Colonic mucosa (tissue), 4 donors: ENCODE results near the gene RNF17. TPM values are rescaled to one million over a fixed set of nuclear protein-coding genes. Genes with fewer than 3 reads are reported as not detected.

Source experiments
- DNase-seq: peaks from one replicate; pipeline ENCODE4 v3.0.0-alpha.2; 2020
- H3K27ac ChIP-seq: fragments of 200-600 bp; one replicate; pipeline ENCODE4 v1.8.0; 2021
- H3K27me3 ChIP-seq: fragments of 200-600 bp; one replicate; pipeline ENCODE4 v1.8.0; 2021
- H3K36me3 ChIP-seq: fragments of 200-600 bp; one replicate; pipeline ENCODE4 v1.8.0; 2021
- H3K4me1 ChIP-seq: fragments of 200-600 bp; one replicate; pipeline ENCODE4 v1.8.0; 2021; ENCODE audit warnings: mild to moderate bottlenecking
- H3K4me3 ChIP-seq: fragments of 200-600 bp; one replicate; pipeline ENCODE4 v1.8.0; 2021
- H3K9ac ChIP-seq, 2 donors: one replicate each; pipeline ENCODE4 v1.7.0; 2013; ENCODE audit warnings: control low read depth in 2 of 2, low read depth in 2 of 2, low read length in 2 of 2
- H3K9me3 ChIP-seq: fragments of 200-600 bp; one replicate; pipeline ENCODE4 v1.8.0; 2021
- intact Hi-C: fragments of 100-400 bp; cut with DNase I; formaldehyde crosslinking; loops from one replicate; pipeline ENCODE4 v1.14.1; 2022
- total RNA-seq, 2 donors: library from RNA; stranded (reverse); fragmentation: NEBNext Ultra II Directional in 1 of 2; extraction: Animal tissue kit (Norgen Biotek cat#: 25700) in 1 of 2; gene quantifications; one replicate each; pipeline ENCODE4 v1.2.1, GENCODE V29; 2021
- TF ChIP-seq, protein P1 (sequence below): fragments of 200-600 bp; IDR thresholded peaks from one replicate; pipeline ENCODE4 v1.8.0; 2022; ENCODE audit warnings: antibody characterized with exemption, mild to moderate bottlenecking
- donor health status: healthy.
- donor health status: DM: no; HTN: no; CAD: no.
- donor health status: DM: no; HTN: no; CAD: no.

RNF17 gene
- total RNA-seq, 2 donors from 2014 or later: not detected

DNA sequence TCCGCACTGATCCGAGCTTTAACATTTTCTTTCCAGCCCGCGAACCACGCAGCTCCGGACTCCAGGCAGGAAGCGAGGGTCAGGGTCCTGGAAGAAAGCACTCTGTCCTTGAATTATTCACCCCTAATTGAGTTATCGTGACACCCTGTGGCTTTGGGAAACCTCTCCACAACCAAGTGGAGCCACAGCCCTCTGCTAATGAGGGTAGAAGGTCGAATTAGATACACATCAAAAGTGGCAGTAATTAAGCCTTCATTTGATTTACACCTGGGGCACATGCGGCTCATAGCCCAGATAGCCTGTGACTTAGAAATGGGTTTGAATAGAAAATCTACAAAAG lies 15.9 kb upstream of the RNF17 start:
- Histone ChIP-seq H3K4me3 (peak overlapping the region; percentile 23), H3K9ac (no peak overlapping the region), H3K27ac (no peak overlapping the region), H3K36me3 (no peaks in the 10 kb centered on the region), H3K9me3 (no peaks in the 10 kb centered on the region), H3K27me3 (peaks cover 32% of the 10 kb centered on the region), H3K4me1 (no peaks in the 10 kb centered on the region)
- intact Hi-C loops: no loop called here
- no peak for DNase-seq
- TF ChIP-seq, protein P1, sequence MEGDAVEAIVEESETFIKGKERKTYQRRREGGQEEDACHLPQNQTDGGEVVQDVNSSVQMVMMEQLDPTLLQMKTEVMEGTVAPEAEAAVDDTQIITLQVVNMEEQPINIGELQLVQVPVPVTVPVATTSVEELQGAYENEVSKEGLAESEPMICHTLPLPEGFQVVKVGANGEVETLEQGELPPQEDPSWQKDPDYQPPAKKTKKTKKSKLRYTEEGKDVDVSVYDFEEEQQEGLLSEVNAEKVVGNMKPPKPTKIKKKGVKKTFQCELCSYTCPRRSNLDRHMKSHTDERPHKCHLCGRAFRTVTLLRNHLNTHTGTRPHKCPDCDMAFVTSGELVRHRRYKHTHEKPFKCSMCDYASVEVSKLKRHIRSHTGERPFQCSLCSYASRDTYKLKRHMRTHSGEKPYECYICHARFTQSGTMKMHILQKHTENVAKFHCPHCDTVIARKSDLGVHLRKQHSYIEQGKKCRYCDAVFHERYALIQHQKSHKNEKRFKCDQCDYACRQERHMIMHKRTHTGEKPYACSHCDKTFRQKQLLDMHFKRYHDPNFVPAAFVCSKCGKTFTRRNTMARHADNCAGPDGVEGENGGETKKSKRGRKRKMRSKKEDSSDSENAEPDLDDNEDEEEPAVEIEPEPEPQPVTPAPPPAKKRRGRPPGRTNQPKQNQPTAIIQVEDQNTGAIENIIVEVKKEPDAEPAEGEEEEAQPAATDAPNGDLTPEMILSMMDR: no peak

DNA sequence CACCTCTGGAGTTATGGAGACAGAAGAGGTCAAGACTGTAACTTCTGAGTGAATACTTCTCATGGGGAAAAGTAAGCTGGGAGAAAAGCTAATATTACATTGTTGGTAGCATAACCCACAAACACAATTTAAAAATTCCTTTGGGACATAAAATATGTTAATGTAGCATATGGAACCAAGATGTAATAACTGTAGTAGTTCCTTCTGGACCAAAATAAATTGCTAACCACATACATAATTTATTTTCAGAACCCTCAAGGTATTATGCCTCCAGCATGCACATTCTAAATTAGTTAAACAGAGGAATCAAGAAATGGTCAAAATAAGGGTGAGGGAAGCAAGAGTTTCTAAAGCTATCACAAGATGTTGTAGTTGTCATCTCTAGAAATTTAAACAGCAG lies 4.8 kb upstream of the RNF17 start:
- Histone ChIP-seq H3K9ac (no peak overlapping the region), H3K4me3 (no peak overlapping the region), H3K36me3 (no peaks in the 10 kb centered on the region), H3K27ac (no peak overlapping the region), H3K4me1 (no peaks in the 10 kb centered on the region), H3K27me3 (no peaks in the 10 kb centered on the region), H3K9me3 (no peaks in the 10 kb centered on the region)
- DNase-seq: no peak
- intact Hi-C loops: no loop called here
- TF ChIP-seq, protein P1: no peak

DNA sequence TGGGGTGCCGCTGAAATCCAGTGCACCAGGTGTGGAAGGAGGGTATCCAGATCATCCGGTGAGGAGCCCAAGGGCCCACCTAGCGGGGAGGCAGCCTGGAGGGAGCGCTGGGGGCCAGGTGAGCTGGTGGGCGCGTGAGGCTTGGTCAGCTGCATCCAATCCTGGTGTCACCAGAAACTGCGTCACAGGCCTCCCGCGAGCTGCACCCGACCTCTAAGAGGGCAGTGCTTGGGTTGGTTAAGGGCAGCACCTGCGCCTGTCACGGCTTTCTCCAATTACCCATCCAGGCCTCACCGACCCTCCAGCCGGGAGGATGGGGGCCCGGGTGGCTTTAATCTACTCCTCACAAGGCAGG lies 284 bp downstream of the RNF17 start:
- Histone ChIP-seq H3K27ac (no peak overlapping the region), H3K4me3 (no peak overlapping the region), H3K9ac (no peak overlapping the region), H3K4me1 (no peaks in the 10 kb centered on the region), H3K27me3 (no peaks in the 10 kb centered on the region), H3K9me3 (no peaks in the 10 kb centered on the region), H3K36me3 (no peaks in the 10 kb centered on the region)
- TF ChIP-seq, protein P1: no peak
- no peak for DNase-seq
- intact Hi-C loops: no loop called here

DNA sequence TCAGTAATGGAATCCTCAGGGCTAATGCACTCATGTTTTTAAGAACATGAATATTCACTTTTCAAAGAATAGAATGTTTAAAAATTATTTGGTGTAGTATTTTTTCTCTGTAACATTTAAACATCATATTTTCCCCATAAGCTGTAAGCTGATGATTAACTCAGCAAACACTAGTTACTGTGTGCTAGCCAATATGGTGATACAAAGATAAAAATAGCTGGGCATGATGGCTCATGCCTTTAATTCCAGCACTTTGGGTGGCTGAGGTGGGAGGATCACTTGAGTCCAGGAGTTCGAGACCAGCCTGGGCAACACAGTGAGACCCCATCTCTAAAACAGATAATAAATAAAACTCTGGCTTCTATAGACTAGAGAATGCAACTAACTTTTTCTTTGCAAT lies 13.2 kb downstream of the RNF17 start:
- Histone ChIP-seq H3K27me3 (no peaks in the 10 kb centered on the region), H3K9ac (no peak overlapping the region), H3K4me1 (no peaks in the 10 kb centered on the region), H3K36me3 (no peaks in the 10 kb centered on the region), H3K27ac (no peak overlapping the region), H3K4me3 (no peak overlapping the region), H3K9me3 (no peaks in the 10 kb centered on the region)
- DNase-seq: no peak
- intact Hi-C loops: no loop called here
- TF ChIP-seq, protein P1: no peak

DNA sequence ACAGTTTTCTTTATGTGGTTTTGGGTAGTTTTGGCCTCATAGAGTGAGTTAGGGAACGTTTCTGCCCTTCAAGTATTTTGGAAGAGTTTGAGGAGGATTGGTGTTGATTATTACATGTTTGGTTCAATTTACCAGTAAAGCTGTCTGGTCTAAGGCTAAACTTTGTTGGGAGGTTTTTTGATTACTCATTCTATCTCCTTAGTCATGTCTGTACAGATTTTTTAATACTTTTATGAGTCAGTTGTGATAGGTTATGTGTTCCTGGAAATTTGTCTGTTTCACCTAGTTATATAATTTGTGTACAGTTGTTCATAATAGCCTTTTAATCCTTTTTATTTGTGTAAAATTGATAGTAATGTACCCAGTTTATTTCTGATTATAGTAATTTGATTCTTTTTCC lies 20.4 kb downstream of the RNF17 start:
- no peaks in the 10 kb centered on the region for H3K36me3 ChIP-seq
- TF ChIP-seq, protein P1: no peak
- no peaks in the 10 kb centered on the region for H3K9me3 ChIP-seq
- DNase-seq: no peak
- H3K9ac ChIP-seq: no peak overlapping the region
- intact Hi-C loops: no loop called here
- no peak overlapping the region for H3K4me3 ChIP-seq
- no peaks in the 10 kb centered on the region for H3K27me3 ChIP-seq
- H3K27ac ChIP-seq: no peak overlapping the region
- H3K4me1 ChIP-seq: no peaks in the 10 kb centered on the region

DNA sequence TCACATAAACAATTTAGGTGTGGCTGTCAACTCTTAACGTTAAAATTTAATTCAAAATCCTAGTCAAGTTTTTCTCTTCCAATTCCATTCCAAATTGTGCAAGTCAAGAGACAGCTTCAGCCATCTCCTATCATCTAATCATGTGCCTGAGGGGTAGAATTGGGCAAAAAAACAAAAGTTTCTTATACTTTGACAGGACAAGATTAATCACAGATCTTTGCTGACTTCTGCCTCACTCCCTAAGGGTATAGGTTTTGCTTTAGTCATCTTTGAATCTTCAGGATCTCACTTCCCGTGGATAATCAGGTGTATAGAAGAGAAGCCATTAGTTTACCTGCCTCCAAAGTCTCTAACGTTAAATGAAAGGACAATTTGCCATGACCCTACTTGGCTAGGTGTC lies 24.6 kb downstream of the RNF17 start:
- Histone ChIP-seq H3K36me3 (no peaks in the 10 kb centered on the region), H3K9ac (no peak overlapping the region), H3K27me3 (no peaks in the 10 kb centered on the region), H3K27ac (no peak overlapping the region), H3K9me3 (no peaks in the 10 kb centered on the region), H3K4me3 (no peak overlapping the region), H3K4me1 (no peaks in the 10 kb centered on the region)
- TF ChIP-seq, protein P1: no peak
- no peak for DNase-seq
- intact Hi-C loops: no loop called here
